ENCODE measurements around the gene RGS7. TPM values are rescaled to one million over a fixed set of nuclear protein-coding genes. Genes with fewer than 3 reads are reported as not detected.

The RGS7 gene
- total RNA-seq, 2 donors from 2014 or later, result 0.10 to 0.24 TPM

GRCh38 chr1:240869071-240869470, 487.9 kb downstream of the RGS7 start:
- no peak for DNase-seq
- TF ChIP-seq CTCF (IDR thresholded peaks at IDR 0.05), result no peak
- intact Hi-C loops (cut with DNase I), result no loop called here
- H3K36me3 ChIP-seq, result no peaks in the 10 kb centered on the region
- no peak overlapping the region for H3K27ac ChIP-seq
- no peaks in the 10 kb centered on the region for H3K27me3 ChIP-seq
- H3K4me1 ChIP-seq, result no peaks in the 10 kb centered on the region
- no peak overlapping the region for H3K4me3 ChIP-seq
- no peaks in the 10 kb centered on the region for H3K9me3 ChIP-seq
- H3K9ac ChIP-seq (ENCODE audit: low read depth in 2 of 2, low read length in 2 of 2), result no peak overlapping the region

- DNase-seq, result no peak
- H3K4me1 ChIP-seq, result no peaks in the 10 kb centered on the region
- no peaks in the 10 kb centered on the region for H3K36me3 ChIP-seq
- no peak overlapping the region for H3K9ac ChIP-seq (ENCODE audit: low read depth in 2 of 2, low read length in 2 of 2)
- intact Hi-C loops (cut with DNase I), result no loop called here
- no peak overlapping the region for H3K4me3 ChIP-seq
- no peak for TF ChIP-seq CTCF (IDR thresholded peaks at IDR 0.05)
- no peaks in the 10 kb centered on the region for H3K27me3 ChIP-seq
- no peak overlapping the region for H3K27ac ChIP-seq
- no peaks in the 10 kb centered on the region for H3K9me3 ChIP-seq
These were observed 490.3 kb downstream of the RGS7 start for GRCh38 chr1:240866724-240867123.

- no peak for TF ChIP-seq CTCF (IDR thresholded peaks at IDR 0.05)
- Histone ChIP-seq H3K36me3 (no peaks in the 10 kb centered on the region), H3K9ac (ENCODE audit: low read depth in 2 of 2, low read length in 2 of 2) (no peak overlapping the region), H3K27ac (no peak overlapping the region), H3K4me3 (no peak overlapping the region), H3K4me1 (no peaks in the 10 kb centered on the region), H3K9me3 (no peaks in the 10 kb centered on the region), H3K27me3 (no peaks in the 10 kb centered on the region)
- no peak for DNase-seq
- intact Hi-C loops (cut with DNase I), result no loop called here
These were observed 497.0 kb downstream of the RGS7 start for GRCh38 chr1:240860023-240860422.

GRCh38 chr1:240854367-240854766, 502.6 kb downstream of the RGS7 start:
- Histone ChIP-seq H3K27me3 (no peaks in the 10 kb centered on the region), H3K9ac (ENCODE audit: low read depth in 2 of 2, low read length in 2 of 2) (no peak overlapping the region), H3K9me3 (no peaks in the 10 kb centered on the region), H3K4me1 (no peaks in the 10 kb centered on the region), H3K36me3 (no peaks in the 10 kb centered on the region), H3K4me3 (no peak overlapping the region), H3K27ac (no peak overlapping the region)
- DNase-seq, result no peak
- intact Hi-C loops (cut with DNase I), result no loop called here
- no peak for TF ChIP-seq CTCF (IDR thresholded peaks at IDR 0.05)

GRCh38 chr1:240847325-240847724, 509.7 kb downstream of the RGS7 start:
- intact Hi-C loops (cut with DNase I), result no loop called here

More at GRCh38 chr1:240847325-240847724, 509.7 kb downstream of the RGS7 start:
- no peak overlapping the region for H3K9ac ChIP-seq (ENCODE audit: low read depth in 2 of 2, low read length in 2 of 2)
- no peaks in the 10 kb centered on the region for H3K9me3 ChIP-seq
- DNase-seq, result no peak
- H3K27me3 ChIP-seq, result no peaks in the 10 kb centered on the region
- H3K4me1 ChIP-seq, result no peaks in the 10 kb centered on the region
- H3K27ac ChIP-seq, result no peak overlapping the region
- TF ChIP-seq CTCF (IDR thresholded peaks at IDR 0.05), result no peak
- H3K4me3 ChIP-seq, result no peak overlapping the region
- no peaks in the 10 kb centered on the region for H3K36me3 ChIP-seq
